ENCODE measurements around the gene SH3BGRL3. TPM values are rescaled to one million over a fixed set of nuclear protein-coding genes. Genes with fewer than 3 reads are reported as not detected.

Gene SH3BGRL3
- total RNA-seq, 1 experiment from 2014 or later: 133 TPM

DNA sequence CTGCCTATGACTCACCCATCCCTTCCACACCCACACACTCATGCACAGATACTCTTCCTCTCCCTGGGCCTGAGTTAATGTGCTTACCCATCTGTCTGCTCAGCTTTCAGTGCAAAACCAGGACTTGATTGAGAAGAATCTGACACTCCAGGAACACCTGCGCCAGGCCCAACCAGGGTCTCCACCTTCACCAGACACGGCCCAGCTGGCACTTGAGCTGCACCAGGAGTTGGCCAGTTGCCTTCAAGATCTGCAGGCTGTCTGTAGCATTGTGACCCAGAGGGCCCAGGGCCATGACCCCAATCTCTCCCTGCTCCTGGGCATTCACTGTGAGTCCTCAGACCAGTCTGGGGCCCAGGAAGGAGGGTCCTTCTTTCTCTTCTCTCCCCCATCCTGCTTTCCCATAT is 3.5 kb upstream of the SH3BGRL3 start:
- intact Hi-C loops (cut with micrococcal nuclease): loop anchor here (1.0 to 5.0 kb wide), 2 partner anchors 99 to 164 kb away; partner anchors contain the start of genes CNKSR1 and PDIK1L

DNA sequence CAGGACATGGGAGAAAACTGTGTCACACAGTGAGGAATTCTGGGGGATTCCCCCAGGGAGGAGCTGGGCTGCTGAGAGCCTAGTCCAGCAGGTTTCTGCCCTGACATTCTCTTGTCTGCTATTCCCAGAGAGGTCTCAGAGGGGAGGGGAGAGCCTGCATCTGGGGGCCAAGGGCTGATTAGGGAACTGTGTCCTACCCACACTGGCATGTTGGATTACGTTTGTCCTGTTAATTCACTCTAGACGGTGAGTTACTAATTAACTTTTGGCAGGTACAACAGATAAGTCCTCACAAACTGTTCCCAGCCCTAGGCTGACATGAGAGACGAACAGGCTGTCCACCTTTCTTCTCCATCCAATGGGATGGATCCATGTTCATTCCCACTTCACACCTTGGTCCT is 2.6 kb upstream of the SH3BGRL3 start:
- Mint-ChIP-seq H3K4me3 (ENCODE audit: unreplicated experiment) (no peak overlapping the region), H3K27ac (ENCODE audit: low read depth, unreplicated experiment) (peak overlapping the region; percentile 64), H3K9me3 (ENCODE audit: unreplicated experiment) (no peaks in the 10 kb centered on the region), H3K4me1 (ENCODE audit: insufficient read depth, unreplicated experiment) (peaks cover 69% of the 10 kb centered on the region), H3K27me3 (ENCODE audit: insufficient read depth, unreplicated experiment) (no peaks in the 10 kb centered on the region), H3K36me3 (ENCODE audit: insufficient read depth, unreplicated experiment) (peaks cover 34% of the 10 kb centered on the region)
- BruUV-seq (replicated peaks): no TSS peak
- intact Hi-C loops (cut with micrococcal nuclease): loop anchor here (5.0 kb wide), 1 partner anchor 165 kb away; the partner anchor contains the start of gene PDIK1L
- POLR2A ChIA-PET: interaction anchor here (0.7 to 8.9 kb wide), 11 partner anchors 11 to 242 kb away, joined by 3 to 83 read pairs (median 5); partner anchors contain the start of genes CEP85, CNKSR1, DHDDS and HMGN2
- DNase-seq (ENCODE audit: unreplicated experiment): no peak
- CTCF ChIA-PET: interaction anchor here (0.5 to 6.5 kb wide), 10 partner anchors 8 to 192 kb away, joined by 3 to 51 read pairs (median 6); partner anchors contain the start of gene ZNF593
- no peak for TF ChIP-seq CTCF (IDR thresholded peaks at IDR 0.05; ENCODE audit: unreplicated experiment)

More for the DNA sequence above, 3.5 kb upstream of the SH3BGRL3 start:
- Mint-ChIP-seq H3K4me1 (ENCODE audit: insufficient read depth, unreplicated experiment) (peaks cover 66% of the 10 kb centered on the region), H3K27me3 (ENCODE audit: insufficient read depth, unreplicated experiment) (no peaks in the 10 kb centered on the region), H3K9me3 (ENCODE audit: unreplicated experiment) (no peaks in the 10 kb centered on the region), H3K4me3 (ENCODE audit: unreplicated experiment) (no peak overlapping the region), H3K36me3 (ENCODE audit: insufficient read depth, unreplicated experiment) (peaks cover 40% of the 10 kb centered on the region), H3K27ac (ENCODE audit: low read depth, unreplicated experiment) (peak overlapping the region; percentile 46)
- POLR2A ChIA-PET: interaction anchor here (0.9 to 8.9 kb wide), 9 partner anchors 8 to 587 kb away, joined by 3 to 83 read pairs (median 4); partner anchors contain the start of genes CEP85, CNKSR1, DHDDS and SFN
- DNase-seq (ENCODE audit: unreplicated experiment): no peak
- no peak for TF ChIP-seq CTCF (IDR thresholded peaks at IDR 0.05; ENCODE audit: unreplicated experiment)
- no TSS peak for BruUV-seq (replicated peaks)
- CTCF ChIA-PET: interaction anchor here (0.6 to 6.5 kb wide), 16 partner anchors 9 to 193 kb away, joined by 3 to 51 read pairs (median 6); partner anchors contain the start of genes UBXN11 and ZNF593

DNA sequence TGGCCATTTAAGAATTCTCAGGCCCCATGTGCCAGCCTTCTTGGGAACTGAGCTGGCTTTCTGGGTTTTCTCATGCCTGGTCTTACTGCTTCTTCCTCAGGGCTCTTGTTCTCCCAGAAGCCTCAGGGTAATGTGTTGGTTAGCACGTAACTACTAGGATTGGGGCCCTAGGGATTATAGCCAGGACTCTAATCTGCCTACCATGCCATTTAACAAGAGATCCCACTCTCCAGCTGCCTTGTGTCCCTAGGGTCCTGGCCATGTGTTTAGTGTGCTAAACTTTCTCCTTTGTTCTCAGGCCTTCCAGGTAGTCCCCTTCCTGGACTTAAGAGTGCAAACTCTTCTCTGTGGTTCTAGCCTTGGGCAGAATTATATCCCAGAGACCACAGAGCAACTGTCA is 2.2 kb upstream of the SH3BGRL3 start:
- no peak for DNase-seq (ENCODE audit: unreplicated experiment)
- intact Hi-C loops (cut with micrococcal nuclease): loop anchor here (2.0 to 5.0 kb wide), 2 partner anchors 29 to 165 kb away; partner anchors contain the start of genes PDIK1L and UBXN11
- Mint-ChIP-seq H3K27ac (ENCODE audit: low read depth, unreplicated experiment) (peak overlapping the region; percentile 89), H3K27me3 (ENCODE audit: insufficient read depth, unreplicated experiment) (no peaks in the 10 kb centered on the region), H3K4me1 (ENCODE audit: insufficient read depth, unreplicated experiment) (peaks cover 69% of the 10 kb centered on the region), H3K36me3 (ENCODE audit: insufficient read depth, unreplicated experiment) (peaks cover 33% of the 10 kb centered on the region), H3K9me3 (ENCODE audit: unreplicated experiment) (no peaks in the 10 kb centered on the region), H3K4me3 (ENCODE audit: unreplicated experiment) (peak overlapping the region; percentile 89)
- no peak for TF ChIP-seq CTCF (IDR thresholded peaks at IDR 0.05; ENCODE audit: unreplicated experiment)
- CTCF ChIA-PET: interaction anchor here (0.9 to 6.5 kb wide), 8 partner anchors 44 to 192 kb away, joined by 3 to 51 read pairs (median 6); partner anchors contain the start of gene ZNF593
- POLR2A ChIA-PET: interaction anchor here (0.7 to 8.9 kb wide), 11 partner anchors 11 to 243 kb away, joined by 3 to 83 read pairs (median 5); partner anchors contain the start of genes CEP85, CNKSR1, DHDDS and HMGN2
- BruUV-seq (replicated peaks): no TSS peak

DNA sequence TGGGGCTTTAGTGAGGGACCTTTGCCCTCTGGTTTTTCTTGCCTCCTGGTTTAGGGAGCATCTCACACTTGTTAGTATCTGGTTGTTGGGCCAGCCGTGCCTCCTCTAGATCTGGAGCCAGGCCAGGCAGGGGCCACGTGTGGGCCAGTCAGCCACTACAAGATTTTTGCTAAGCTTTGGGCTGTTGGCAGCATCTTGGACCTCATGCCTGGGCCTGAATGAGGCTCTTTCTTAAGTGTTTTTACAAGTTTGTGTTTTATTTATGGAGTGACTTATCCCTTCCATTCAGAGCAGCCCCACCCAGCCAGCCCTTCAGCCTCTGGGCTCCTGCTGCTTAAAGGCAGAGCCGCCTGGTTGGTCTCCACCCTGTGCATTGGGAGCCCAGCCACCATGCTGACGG is 1.6 kb upstream of the SH3BGRL3 start:
- H3K4me3 Mint-ChIP-seq (ENCODE audit: unreplicated experiment): peak overlapping the region; percentile 89
- DNase-seq (ENCODE audit: unreplicated experiment): peak; percentile 86
- H3K4me1 Mint-ChIP-seq (ENCODE audit: insufficient read depth, unreplicated experiment): peaks cover 75% of the 10 kb centered on the region

More for the DNA sequence above, 1.6 kb upstream of the SH3BGRL3 start:
- intact Hi-C loops (cut with micrococcal nuclease): loop anchor here (2.0 to 5.0 kb wide), 2 partner anchors 28 to 166 kb away; partner anchors contain the start of genes PDIK1L and UBXN11
- Mint-ChIP-seq H3K27ac (ENCODE audit: low read depth, unreplicated experiment) (peak overlapping the region; percentile 89), H3K9me3 (ENCODE audit: unreplicated experiment) (no peaks in the 10 kb centered on the region), H3K27me3 (ENCODE audit: insufficient read depth, unreplicated experiment) (no peaks in the 10 kb centered on the region), H3K36me3 (ENCODE audit: insufficient read depth, unreplicated experiment) (peaks cover 32% of the 10 kb centered on the region)
- no TSS peak for BruUV-seq (replicated peaks)
- TF ChIP-seq CTCF (IDR thresholded peaks at IDR 0.05; ENCODE audit: unreplicated experiment): no peak
- POLR2A ChIA-PET: interaction anchor here (0.7 to 8.9 kb wide), 10 partner anchors 10 to 243 kb away, joined by 3 to 83 read pairs (median 6); partner anchors contain the start of genes CEP85, DHDDS, HMGN2 and UBXN11
- CTCF ChIA-PET: interaction anchor here (0.6 to 6.5 kb wide), 8 partner anchors 44 to 191 kb away, joined by 3 to 51 read pairs (median 6); partner anchors contain the start of gene ZNF593
